GM10248 (cell line): ENCODE data around the gene MIP.
"Not testable (repeated sequence)": the region's sequence is repeated elsewhere in the genome, so short reads cannot be mapped to it uniquely, and the experiment has no call there.

ENCODE experiments used
- CTCF ChIA-PET: fragments of 300-600 bp; sonication (Branson Sonifier 250); formaldehyde crosslinking; extraction: SDS; loops from one replicate; lab custom pipeline; 2021; ENCODE audit warnings: antibody characterized with exemption; lab: Yijun Ruan, JAX
- POLR2A ChIA-PET: fragments of 350-650 bp; sonication (Branson Sonifier 250); formaldehyde crosslinking; extraction: SDS; loops from one replicate; lab custom pipeline; 2020; ENCODE audit warnings: antibody characterized with exemption; lab: Yijun Ruan, JAX
- DNase-seq: peaks from one replicate; pipeline ENCODE4 v3.0.0; 2012; ENCODE audit errors: extremely low spot score
- TF ChIP-seq, protein P1 (sequence below): IDR thresholded peaks from 2 replicates; pipeline ENCODE4 v1.5.1; 2012; ENCODE audit warnings: mild to moderate bottlenecking, low read depth; ENCODE audit errors: extremely low read depth, missing control alignments, control extremely low read depth

The MIP gene

GRCh38 chr12:56454557-56454956 is at the start of gene MIP:
MIP (minus strand) TSS chr12:56454657; CDS start chr12:56454613, 44 bp downstream.
- TF ChIP-seq, protein P1, sequence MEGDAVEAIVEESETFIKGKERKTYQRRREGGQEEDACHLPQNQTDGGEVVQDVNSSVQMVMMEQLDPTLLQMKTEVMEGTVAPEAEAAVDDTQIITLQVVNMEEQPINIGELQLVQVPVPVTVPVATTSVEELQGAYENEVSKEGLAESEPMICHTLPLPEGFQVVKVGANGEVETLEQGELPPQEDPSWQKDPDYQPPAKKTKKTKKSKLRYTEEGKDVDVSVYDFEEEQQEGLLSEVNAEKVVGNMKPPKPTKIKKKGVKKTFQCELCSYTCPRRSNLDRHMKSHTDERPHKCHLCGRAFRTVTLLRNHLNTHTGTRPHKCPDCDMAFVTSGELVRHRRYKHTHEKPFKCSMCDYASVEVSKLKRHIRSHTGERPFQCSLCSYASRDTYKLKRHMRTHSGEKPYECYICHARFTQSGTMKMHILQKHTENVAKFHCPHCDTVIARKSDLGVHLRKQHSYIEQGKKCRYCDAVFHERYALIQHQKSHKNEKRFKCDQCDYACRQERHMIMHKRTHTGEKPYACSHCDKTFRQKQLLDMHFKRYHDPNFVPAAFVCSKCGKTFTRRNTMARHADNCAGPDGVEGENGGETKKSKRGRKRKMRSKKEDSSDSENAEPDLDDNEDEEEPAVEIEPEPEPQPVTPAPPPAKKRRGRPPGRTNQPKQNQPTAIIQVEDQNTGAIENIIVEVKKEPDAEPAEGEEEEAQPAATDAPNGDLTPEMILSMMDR, result no peak
- POLR2A ChIA-PET, result no interaction called here
- DNase-seq, result no peak
- CTCF ChIA-PET, result interaction anchor here (0.6 to 2.0 kb wide), 4 partner anchors 8 to 262 kb away, joined by 3 to 13 read pairs (median 3); no protein-coding TSS in a partner anchor

GRCh38 chr12:56499879-56500278 is 45.4 kb upstream of the MIP start:
- CTCF ChIA-PET, result interaction anchor here (1.0 kb wide), 1 partner anchor 9 kb away, joined by 3 read pairs; no protein-coding TSS in a partner anchor
- DNase-seq, POLR2A ChIA-PET: not testable (repeated sequence)

GRCh38 chr12:56499452-56499851 is 45.0 kb upstream of the MIP start:
- DNase-seq, POLR2A ChIA-PET: not testable (repeated sequence)
- CTCF ChIA-PET, result interaction anchor here (1.0 kb wide), 1 partner anchor 9 kb away, joined by 3 read pairs; no protein-coding TSS in a partner anchor

DNA sequence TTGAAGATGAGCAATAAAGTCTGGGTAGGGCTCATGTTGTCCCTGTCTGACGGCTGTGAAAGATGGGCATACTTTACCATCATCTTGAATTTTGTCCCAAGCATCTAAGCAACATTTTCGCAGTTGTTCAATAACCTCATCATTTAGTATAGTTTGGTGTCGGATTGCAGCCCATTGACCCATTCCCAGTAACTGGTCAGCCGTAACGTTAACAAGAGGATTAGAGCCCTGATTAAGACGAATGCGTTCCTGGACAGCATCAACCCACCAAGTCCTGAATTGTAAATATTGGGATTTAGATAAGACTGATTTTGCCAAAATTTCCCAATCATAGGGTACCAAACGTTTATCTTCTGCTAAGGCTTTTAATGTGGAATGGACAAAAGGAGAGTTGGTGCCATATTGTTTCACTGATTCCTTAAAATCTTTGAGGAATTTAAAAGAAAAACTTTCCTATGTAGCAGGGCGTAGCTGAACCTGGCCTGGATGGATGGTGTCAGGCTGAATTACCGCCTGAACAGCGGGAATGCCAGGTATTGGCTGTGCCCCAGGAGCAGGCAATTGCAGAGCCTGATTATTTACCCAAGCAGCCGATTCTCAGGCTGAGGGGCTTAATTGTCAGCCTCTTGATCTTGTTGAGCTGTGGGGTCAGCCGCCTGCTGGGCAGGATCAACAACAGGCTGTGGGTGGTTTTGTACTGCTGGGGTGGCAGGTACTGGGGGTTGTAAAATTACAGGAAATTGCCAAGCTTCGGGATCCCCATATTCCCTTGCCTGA is 43.9 kb upstream of the MIP start:
- CTCF ChIA-PET, POLR2A ChIA-PET: not testable (repeated sequence)

DNA sequence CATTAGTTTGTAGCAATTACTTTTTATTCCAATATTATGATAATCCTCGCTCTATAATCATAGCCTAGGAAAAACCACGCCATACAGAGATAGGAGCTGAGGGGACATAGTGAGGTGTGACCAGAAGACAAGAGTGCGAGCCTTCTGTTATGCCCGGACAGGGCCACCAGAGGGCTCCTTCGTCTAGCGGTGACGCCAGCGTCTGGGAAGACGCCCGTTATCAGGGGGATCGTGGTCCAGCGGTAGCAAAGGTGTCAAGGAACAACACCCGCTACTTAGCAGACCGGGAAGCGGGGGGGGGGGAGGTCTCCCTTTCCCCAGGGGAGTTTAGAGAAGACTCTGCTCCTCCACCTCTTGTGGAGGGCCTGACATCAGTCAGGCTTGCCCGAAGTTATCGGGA is 42.2 kb upstream of the MIP start:
- CTCF ChIA-PET, result interaction anchor here (0.9 to 1.8 kb wide), 7 partner anchors 9 to 140 kb away, joined by 3 to 4 read pairs (median 3); no protein-coding TSS in a partner anchor
- DNase-seq, POLR2A ChIA-PET: not testable (repeated sequence)
- TF ChIP-seq, protein P1, result peak; percentile 53

More for the DNA sequence above, 43.9 kb upstream of the MIP start:
- DNase-seq, result not testable (repeated sequence)

DNA sequence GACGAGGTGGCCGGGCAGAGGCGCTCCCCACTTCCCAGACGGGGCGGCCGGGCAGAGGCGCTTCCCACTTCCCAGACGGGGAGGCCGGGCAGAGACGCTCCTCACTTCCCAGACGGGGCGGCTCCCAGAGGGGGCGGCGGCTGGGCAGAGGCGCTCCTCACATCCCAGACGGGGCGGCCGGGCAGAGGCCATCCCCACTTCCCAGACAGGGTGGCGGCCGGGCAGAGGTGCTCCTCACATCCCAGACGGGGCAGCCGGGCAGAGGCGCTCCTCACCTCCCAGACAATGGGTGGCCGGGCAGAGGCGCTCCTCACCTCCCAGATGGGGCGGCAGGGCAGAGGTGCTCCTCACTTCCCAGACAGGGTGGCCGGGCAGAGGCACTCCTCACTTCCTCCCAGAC is 40.0 kb upstream of the MIP start:
- DNase-seq, CTCF ChIA-PET, POLR2A ChIA-PET: not testable (repeated sequence)

DNA sequence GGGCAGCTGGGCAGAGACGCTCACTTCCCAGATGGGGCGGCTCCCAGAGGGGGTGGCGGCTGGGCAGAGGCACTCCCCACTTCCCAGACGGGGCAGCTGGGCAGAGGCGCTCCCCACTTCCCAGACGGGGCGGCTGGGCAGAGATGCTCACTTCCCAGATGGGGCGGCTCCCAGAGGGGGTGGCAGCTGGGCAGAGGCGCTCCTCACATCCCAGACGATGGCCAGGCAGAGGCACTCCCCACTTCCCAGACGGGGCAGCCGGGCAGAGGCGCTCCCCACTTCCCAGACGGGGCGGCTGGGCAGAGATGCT is 39.6 kb upstream of the MIP start:
- POLR2A ChIA-PET, CTCF ChIA-PET, DNase-seq: not testable (repeated sequence)

GRCh38 chr12:56493409-56494105 is 39.1 kb upstream of the MIP start:
- CTCF ChIA-PET, POLR2A ChIA-PET, DNase-seq: not testable (repeated sequence)

DNA sequence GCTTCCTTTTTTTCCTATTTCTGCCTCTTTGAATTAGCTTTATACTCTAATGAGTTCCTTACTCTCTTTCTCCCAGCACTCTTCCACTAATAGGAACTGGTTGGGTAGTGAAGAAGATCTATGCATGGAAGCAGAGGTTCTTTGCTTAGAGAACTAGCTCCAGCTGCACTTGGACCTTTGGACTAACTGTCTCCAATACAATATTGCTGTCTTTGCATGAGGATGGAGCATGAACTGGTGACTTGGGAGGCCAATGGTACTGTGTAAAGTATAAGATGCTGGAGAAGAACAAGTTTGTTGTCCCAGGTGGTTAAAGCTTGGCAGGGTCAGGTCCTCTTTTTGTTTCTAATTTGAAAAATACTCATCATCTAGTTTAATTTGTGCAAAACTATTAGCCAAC is 35.9 kb upstream of the MIP start:
- CTCF ChIA-PET, result interaction anchor here (1.0 to 2.8 kb wide), 5 partner anchors 10 to 23 kb away, joined by 3 to 9 read pairs (median 5); no protein-coding TSS in a partner anchor
- TF ChIP-seq, protein P1, result no peak
- POLR2A ChIA-PET, result no interaction called here
- no peak for DNase-seq
